Measurements from ENCODE around the gene TMEM176A.
"Not testable (repeated sequence)": the region's sequence is repeated elsewhere in the genome, so short reads cannot be mapped to it uniquely, and the experiment has no call there.

TMEM176A gene

GRCh38 chr7:150805864-150806263 is 5.3 kb downstream of the TMEM176A start:
- H2AFZ ChIP-seq (ENCODE audit: low read depth, low read length, severe bottlenecking), result no peak overlapping the region
- H4K20me1 ChIP-seq (ENCODE audit: low read depth, low read length), result no peaks in the 10 kb centered on the region
- H3K27ac ChIP-seq (ENCODE audit: low read depth, low read length), result no peak overlapping the region
- TF ChIP-seq EZH2phosphoT487 (conservative IDR thresholded peaks at IDR 0.05; ENCODE audit: low read length), result no peak
- TF ChIP-seq CTCF (IDR thresholded peaks at IDR 0.05; ENCODE audit: insufficient read depth, low read length, poor library complexity, severe bottlenecking), result no peak
- H3K9me3 ChIP-seq (ENCODE audit: insufficient read depth, low read length), result no peaks in the 10 kb centered on the region
- H3K4me2 ChIP-seq (ENCODE audit: low read depth, low read length, poor library complexity, severe bottlenecking), result no peak overlapping the region
- H3K27me3 ChIP-seq (ENCODE audit: low read length), result no peaks in the 10 kb centered on the region
- H3K79me2 ChIP-seq (ENCODE audit: insufficient read depth, low read length), result no peaks in the 10 kb centered on the region
- no peaks in the 10 kb centered on the region for H3K36me3 ChIP-seq (ENCODE audit: low read length)
- H3F3A ChIP-seq (ENCODE audit: insufficient read depth), result no peaks in the 10 kb centered on the region
- no peak overlapping the region for H3K4me3 ChIP-seq (ENCODE audit: insufficient read depth, low read length, poor library complexity, severe bottlenecking)
- no peaks in the 10 kb centered on the region for H3K9me2 ChIP-seq (replicated peaks; ENCODE audit: insufficient read depth, low read length)
- H3K9ac ChIP-seq (ENCODE audit: low read length), result no peak overlapping the region

GRCh38 chr7:150806454-150806853 is 5.9 kb downstream of the TMEM176A start:
- Histone ChIP-seq H3K36me3 (ENCODE audit: low read length) (no peaks in the 10 kb centered on the region), H3K9me2 (replicated peaks; ENCODE audit: insufficient read depth, low read length) (no peaks in the 10 kb centered on the region)
- TF ChIP-seq EZH2phosphoT487 (conservative IDR thresholded peaks at IDR 0.05; ENCODE audit: low read length), result no peak
- TF ChIP-seq CTCF (IDR thresholded peaks at IDR 0.05; ENCODE audit: insufficient read depth, low read length, poor library complexity, severe bottlenecking), result no peak

GRCh38 chr7:150806863-150807262 is 6.3 kb downstream of the TMEM176A start:
- Histone ChIP-seq H2AFZ (ENCODE audit: low read depth, low read length, severe bottlenecking) (no peak overlapping the region), H3K4me2 (ENCODE audit: low read depth, low read length, poor library complexity, severe bottlenecking) (no peak overlapping the region), H3K9ac (ENCODE audit: low read length) (no peak overlapping the region), H3K4me3 (ENCODE audit: insufficient read depth, low read length, poor library complexity, severe bottlenecking) (no peak overlapping the region), H3K79me2 (ENCODE audit: insufficient read depth, low read length) (no peaks in the 10 kb centered on the region), H3K36me3 (ENCODE audit: low read length) (no peaks in the 10 kb centered on the region), H3K9me3 (ENCODE audit: insufficient read depth, low read length) (no peaks in the 10 kb centered on the region), H4K20me1 (ENCODE audit: low read depth, low read length) (no peaks in the 10 kb centered on the region), H3K9me2 (replicated peaks; ENCODE audit: insufficient read depth, low read length) (no peaks in the 10 kb centered on the region), H3F3A (ENCODE audit: insufficient read depth) (no peaks in the 10 kb centered on the region), H3K27ac (ENCODE audit: low read depth, low read length) (no peak overlapping the region), H3K27me3 (ENCODE audit: low read length) (no peaks in the 10 kb centered on the region)
- TF ChIP-seq CTCF (IDR thresholded peaks at IDR 0.05; ENCODE audit: insufficient read depth, low read length, poor library complexity, severe bottlenecking), result no peak
- TF ChIP-seq EZH2phosphoT487 (conservative IDR thresholded peaks at IDR 0.05; ENCODE audit: low read length), result no peak

More at GRCh38 chr7:150806454-150806853, 5.9 kb downstream of the TMEM176A start:
- Histone ChIP-seq H3K4me2 (ENCODE audit: low read depth, low read length, poor library complexity, severe bottlenecking) (no peak overlapping the region), H3K79me2 (ENCODE audit: insufficient read depth, low read length) (no peaks in the 10 kb centered on the region), H4K20me1 (ENCODE audit: low read depth, low read length) (no peaks in the 10 kb centered on the region), H3K27me3 (ENCODE audit: low read length) (no peaks in the 10 kb centered on the region), H3K4me3 (ENCODE audit: insufficient read depth, low read length, poor library complexity, severe bottlenecking) (no peak overlapping the region), H3K9ac (ENCODE audit: low read length) (no peak overlapping the region), H2AFZ (ENCODE audit: low read depth, low read length, severe bottlenecking) (no peak overlapping the region), H3K27ac (ENCODE audit: low read depth, low read length) (no peak overlapping the region), H3K9me3 (ENCODE audit: insufficient read depth, low read length) (no peaks in the 10 kb centered on the region), H3F3A (ENCODE audit: insufficient read depth) (no peaks in the 10 kb centered on the region)

- not testable (repeated sequence) for H3K27me3 ChIP-seq (ENCODE audit: low read length); H3K9me2 ChIP-seq (replicated peaks; ENCODE audit: insufficient read depth, low read length); H2AFZ ChIP-seq (ENCODE audit: low read depth, low read length, severe bottlenecking); H3K4me3 ChIP-seq (ENCODE audit: insufficient read depth, low read length, poor library complexity, severe bottlenecking); H4K20me1 ChIP-seq (ENCODE audit: low read depth, low read length); H3K79me2 ChIP-seq (ENCODE audit: insufficient read depth, low read length); H3K9me3 ChIP-seq (ENCODE audit: insufficient read depth, low read length); H3K4me2 ChIP-seq (ENCODE audit: low read depth, low read length, poor library complexity, severe bottlenecking); H3K9ac ChIP-seq (ENCODE audit: low read length); H3K36me3 ChIP-seq (ENCODE audit: low read length); H3F3A ChIP-seq (ENCODE audit: insufficient read depth); H3K27ac ChIP-seq (ENCODE audit: low read depth, low read length)
Measured at GRCh38 chr7:150807616-150808438, 7.3 kb downstream of the TMEM176A start.
